ENCODE measurements around the gene AFF3.
"Not testable (repeated sequence)": the region's sequence is repeated elsewhere in the genome, so short reads cannot be mapped to it uniquely, and the experiment has no call there.

Gene AFF3

DNA sequence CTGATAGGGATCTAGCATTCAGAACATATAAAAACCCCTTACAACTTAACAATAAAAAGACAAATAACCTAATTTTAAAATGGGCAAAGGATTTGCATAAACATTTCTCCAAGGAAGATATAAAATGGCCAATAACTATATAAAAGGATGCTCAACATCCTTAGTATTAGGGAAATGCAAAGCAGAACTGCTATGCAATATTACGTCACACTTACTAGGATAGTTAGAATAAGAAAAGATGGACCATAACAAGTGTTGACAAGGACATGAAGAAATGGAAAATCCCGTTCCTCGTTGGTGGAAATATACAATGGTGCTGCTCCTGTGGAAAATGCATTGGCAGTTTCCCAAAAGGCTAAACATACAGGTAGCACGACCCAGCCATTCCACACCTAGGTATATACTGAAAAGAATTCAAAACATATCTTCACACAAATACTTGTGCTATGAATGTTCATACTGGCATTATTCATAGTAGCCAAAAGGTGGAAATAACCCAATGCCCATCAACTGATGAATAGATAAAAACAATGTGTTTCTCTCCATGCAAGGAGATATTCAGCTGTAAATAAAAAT, 604.4 kb downstream of the AFF3 start:
- DNase-seq (ENCODE audit: low spot score): no peak

DNA sequence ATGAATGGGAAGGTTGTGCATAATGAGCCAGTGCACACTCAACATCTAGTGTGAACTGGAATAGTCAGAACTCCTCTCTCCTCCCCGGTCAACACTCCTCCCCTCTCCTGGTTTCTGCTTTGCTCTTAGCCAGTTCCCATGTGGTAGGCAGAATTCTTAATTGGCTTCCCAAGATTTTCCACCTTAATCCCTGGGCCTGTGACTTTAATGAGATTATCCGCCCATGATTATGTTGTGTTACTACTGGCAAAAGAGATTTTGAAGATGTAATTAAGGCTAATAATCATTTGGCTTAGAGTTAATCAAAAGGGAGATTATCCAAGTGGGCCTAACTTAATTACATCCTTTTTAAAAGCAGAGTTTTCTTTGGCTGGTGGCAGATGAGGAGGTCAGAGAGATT, 618.3 kb downstream of the AFF3 start:
- no peak for DNase-seq (ENCODE audit: low spot score)

DNA sequence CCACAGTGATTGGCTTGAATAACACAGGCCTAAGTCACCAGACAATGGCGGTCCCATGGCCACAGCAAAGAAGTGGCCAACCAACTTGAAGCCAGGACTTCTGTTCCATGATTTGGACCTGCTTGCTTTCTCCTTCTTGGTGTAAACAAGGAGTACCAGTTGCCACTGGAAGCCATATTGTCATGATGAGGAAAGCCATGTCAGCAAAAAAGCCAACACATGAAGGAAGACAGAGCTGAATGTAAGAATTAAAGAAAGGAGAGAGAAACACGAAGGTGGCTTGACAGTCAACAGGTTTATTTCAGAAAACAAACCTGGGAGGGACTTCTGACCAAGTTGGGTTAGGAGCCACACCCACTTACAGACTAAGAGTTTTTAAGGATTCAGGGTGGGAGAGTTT, 620.2 kb downstream of the AFF3 start:
- DNase-seq (ENCODE audit: low spot score): no peak

DNA sequence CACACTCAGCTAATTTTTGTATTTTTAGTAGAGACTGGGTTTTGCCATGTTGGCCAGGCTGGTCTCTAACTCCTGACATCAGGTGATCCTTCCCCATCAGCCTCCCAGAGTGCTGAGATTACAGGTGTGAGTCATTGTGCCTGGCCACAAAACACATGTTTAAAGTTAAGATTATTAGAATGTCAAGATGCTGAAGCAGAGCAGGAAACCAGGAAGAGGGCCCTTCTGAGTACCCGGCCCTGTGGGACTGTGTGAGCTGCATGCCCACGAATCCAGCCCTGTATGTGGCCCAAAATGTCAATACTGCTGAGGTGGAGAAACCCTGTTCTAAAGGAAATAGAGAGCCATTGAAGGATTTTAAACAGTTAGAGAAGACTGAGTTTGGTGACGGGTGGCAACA, 621.6 kb downstream of the AFF3 start:
- no peak for DNase-seq (ENCODE audit: low spot score)

DNA sequence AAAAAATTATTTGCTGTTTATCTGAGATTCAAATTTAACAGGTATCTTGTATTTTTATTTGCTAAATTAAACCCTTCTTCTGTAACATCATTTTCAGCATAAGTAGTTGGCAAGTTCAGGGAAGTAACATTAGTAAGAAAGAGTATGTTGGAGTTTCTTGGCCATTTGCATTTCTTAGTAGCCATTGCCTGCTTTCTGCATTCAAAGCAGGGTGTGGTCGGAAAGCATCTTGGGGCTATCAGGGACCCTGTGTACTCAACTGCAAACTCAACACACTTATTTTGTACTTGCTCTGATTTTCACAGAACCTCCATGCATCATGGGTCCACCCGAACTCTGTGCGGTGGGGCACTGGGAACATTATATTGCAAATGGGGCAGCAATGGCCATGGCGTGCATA, 622.2 kb downstream of the AFF3 start:
- DNase-seq (ENCODE audit: low spot score): no peak

DNA sequence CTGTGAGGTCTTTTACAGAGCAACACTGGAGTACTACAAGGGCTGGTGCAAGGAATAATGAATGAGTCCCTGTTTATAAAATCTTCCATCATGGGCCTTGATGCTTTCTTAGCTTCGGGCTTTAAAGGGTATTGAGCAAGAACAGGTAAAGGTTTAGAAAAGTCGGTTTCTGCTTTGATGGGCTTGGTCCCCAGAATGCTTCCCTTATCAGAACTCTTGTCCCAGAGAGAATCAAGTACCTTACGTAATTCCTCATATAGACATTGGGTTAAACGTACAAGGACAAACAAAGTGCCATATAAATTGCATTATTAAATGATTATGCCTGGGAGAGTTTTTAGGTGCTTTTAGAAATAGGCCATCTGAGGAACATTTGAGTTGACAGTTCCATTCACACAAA, 628.0 kb downstream of the AFF3 start:
- DNase-seq (ENCODE audit: low spot score): no peak

DNA sequence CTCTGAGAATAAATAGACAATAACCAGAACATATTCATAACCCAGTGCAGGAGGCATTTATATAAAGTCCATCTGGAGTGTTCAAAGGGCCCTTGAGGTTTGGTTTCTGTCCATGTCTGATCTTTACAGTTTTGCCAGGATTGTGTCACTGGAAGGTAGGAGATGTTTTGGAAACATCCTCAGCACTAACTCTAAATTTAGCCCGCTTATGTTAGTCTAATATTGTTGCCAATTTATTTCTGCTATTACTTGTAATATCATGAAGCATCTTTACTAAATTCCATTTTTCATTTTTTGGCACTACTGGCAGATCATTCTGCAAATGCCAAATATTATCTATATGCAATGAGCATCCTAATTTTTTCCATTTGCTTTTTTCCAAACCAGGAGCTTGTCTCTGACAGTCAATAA, 630.2 kb downstream of the AFF3 start:
- no peak for DNase-seq (ENCODE audit: low spot score)

DNA sequence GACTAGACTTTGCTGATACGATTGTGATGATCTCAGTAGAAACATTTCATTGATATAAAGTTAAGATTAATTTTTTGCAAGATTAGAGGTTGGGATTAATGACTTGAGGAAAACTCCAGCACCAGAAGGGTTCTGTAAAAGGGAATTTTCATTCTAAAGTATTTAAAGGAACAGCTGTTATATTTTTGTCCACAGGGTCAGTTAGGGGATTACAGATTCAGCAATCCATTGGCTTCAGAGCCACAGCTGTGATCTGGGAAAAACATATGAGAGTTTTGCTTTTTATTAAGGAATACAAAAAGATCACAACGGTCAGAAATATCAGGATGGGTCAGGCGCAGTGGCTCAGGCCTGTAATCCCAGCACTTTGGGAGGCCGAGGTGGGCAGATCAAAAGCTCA, 633.0 kb downstream of the AFF3 start:
- DNase-seq (ENCODE audit: low spot score): no peak

DNA sequence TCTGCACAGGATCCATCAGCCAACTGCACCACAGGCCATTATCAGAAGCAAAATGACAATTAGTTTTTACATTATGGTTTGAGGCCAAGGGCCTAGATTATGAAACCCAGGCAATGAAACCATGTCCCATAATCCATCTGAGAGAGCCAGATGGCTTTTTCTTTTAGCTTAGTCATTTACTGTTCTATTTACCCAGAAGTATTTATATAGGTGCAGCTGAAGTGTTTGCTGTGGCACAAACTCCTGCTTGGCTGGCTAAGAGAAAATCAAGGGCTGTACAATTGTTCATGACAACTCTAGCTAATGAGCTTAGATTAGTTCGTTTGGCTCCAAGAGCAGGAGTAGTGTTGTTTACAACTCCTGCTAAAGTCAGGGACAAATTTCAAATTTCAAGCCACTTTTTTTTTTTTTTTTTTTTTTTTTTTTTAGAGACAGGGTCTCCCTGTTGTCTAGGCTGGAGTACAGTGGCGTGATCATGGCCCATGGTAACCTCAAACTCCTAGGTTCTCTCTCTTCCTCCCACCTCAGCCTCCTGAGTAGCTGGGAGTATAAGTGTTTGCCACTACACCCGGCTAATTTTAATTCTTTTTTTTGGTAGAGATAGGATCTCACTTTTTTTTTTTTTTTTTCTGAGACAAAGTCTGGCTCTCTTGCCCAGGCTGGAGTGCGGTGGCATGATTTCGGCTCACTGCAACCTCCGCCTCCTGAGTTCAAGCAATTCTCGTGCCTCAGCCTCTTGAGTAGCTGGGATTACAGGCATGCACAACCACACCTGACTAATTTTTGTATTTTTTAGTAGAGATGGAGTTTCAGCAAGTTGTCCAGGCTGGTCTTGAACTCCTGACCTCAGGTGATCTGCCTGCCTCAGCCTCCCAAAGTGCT, 634.2 kb downstream of the AFF3 start:
- DNase-seq (ENCODE audit: low spot score): no peak

DNA sequence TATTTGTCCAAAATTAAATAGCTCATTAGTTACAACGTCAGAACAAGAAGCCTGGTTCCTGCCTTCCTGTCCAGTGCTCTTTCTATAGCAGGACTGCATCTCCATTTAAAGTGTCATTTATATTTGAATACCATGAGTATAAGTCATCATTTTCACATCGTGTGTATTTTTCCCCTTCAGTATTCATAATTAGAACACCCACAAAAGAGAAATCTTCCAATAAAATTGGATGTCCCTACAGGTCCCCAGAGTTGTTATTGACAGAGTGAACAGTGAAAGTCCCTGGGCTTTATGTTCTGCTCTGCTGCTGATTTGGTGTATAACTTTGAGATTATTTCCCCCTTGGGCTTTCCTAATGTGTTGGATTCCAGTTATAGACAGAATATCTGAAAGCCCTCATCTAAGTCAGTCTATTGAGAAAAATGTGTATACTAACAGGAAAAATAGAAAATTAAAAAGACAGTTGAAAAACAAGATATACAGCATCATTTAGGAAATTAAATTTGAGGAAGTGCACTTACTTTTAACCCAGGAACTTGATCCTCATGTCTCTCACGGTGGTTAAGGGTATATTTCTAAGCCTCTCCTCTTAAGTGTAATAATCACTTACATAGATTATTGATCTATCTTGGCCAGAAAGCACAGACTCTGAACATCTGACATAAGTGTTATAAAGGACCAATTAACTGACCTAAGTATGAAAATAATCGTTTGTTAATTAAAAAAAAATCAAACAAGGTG, 637.4 kb downstream of the AFF3 start:
- no peak for DNase-seq (ENCODE audit: low spot score)

DNA sequence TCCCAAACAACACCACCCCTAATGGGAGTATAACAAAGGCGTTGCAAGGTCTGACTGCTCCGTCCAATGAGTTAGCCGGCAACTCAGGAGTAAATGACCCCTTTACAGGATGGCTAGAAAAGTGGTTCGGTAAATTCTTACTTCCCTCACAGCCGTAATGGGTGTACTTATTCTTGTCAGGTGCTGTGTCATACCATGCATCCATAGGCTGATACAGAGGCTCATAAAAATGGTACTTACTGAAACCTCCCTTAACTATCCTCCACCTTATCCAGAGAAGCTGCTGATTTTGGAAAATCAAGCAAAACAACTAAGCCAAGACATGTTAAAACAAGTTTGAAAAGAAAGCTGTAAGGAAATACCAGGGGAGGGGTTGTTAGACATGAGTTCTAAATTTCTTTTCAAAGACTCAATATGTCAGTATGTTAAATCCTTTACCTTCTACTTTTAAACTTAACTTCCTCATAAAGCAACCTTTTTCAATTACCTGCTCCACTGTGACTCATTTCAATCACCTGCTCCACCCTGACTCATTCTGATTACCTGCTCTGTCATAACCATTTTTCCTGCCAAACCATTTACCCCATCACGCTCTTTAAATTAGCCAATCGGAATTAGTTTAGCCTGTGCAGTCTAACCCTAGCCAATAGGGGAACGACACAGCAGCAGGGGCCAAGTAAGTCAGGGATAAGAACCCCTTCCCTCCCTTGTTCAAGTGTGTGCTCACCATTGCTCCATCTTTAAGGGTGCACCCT, 638.6 kb downstream of the AFF3 start:
- not testable (repeated sequence) for DNase-seq (ENCODE audit: low spot score)

DNA sequence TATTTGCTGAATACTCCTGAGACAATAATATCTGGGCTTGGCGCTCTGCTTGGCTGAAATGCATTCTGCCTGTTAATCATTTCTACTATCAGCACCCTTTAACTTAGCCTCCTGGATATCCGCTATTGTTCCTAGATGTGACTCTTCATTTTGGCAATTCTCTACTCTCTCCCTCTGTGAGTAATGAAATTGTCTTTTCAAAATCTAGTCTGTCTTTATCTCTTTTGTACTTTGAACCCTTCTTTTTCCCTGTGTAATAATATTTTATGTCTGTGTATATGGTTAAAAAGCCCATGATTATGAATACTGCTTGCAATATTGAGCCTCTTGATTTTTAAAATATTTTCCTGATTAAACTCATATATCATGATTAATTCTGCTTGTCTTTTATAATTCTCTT, 646.4 kb downstream of the AFF3 start:
- DNase-seq (ENCODE audit: low spot score): no peak

Measured in hepatic stellate cell (primary cell).